HG03442 (cell line): ENCODE results near the gene PEDS1.
"Not testable (repeated sequence)": the region's sequence is repeated elsewhere in the genome, so short reads cannot be mapped to it uniquely, and the experiment has no call there.

Source experiments
- ATAC-seq: cut with Tn5 transposase; IDR thresholded peaks from one replicate; pipeline ENCODE4 v1.9.1; 2021; ENCODE audit warnings: mild to moderate bottlenecking, moderate library complexity; ENCODE audit not compliant: unreplicated experiment

PEDS1 gene

DNA sequence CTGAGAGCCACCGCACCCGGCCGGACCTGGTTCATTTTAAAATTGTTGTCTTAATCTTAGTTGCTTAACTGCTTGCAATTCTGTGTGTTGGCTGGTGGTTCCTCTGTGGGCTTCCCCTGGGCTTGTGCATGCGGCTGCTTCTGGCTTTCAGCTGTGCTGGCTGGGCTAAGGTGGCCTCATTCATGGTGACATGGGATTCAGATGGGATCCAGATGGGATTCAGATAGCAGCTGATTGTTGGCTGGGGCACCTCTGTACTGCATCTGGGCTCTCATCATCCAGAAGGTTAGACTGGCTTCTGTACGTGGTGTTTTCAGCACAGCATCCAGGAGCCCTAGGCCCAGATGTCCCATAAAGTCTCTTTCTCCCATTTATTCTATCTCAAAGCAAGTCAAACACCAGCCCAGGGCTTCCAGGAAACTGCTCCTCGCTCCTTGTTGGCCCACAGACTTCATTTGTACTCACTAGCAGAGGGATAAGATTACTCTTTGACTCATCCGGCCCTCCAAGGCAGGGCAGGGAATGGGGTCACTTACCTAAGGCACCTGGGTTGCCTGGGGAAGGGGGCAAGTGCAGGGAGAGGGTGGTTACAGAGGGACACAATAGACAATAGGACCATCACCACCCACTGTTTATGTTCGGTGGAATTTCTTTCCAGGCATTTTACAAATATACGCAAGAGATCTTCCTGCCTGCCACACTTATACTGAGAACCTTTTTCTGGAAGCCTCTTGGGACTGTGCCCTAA lies 10.2 kb upstream of the PEDS1 start:
- ATAC-seq: no peak

DNA sequence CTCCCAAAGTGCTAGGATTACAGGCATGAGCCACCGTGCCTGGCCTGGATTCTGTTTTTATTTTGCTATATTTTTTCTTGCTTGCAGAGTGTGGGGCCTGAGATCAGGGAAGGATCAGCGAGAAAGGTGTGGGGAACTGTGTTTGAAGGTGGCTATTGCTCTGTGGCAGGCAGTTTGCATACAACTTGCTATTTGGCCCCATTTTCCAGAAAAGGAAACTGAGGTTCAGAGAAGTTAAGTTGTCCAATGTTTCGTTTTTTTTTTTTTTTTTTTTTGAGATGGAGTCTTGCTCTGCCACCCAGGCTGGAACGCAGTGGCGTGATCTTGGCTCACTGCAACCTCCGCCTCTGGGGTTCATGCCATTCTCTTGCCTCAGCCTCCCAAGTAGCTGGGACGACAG lies 8.0 kb upstream of the PEDS1 start:
- not testable (repeated sequence) for ATAC-seq

DNA sequence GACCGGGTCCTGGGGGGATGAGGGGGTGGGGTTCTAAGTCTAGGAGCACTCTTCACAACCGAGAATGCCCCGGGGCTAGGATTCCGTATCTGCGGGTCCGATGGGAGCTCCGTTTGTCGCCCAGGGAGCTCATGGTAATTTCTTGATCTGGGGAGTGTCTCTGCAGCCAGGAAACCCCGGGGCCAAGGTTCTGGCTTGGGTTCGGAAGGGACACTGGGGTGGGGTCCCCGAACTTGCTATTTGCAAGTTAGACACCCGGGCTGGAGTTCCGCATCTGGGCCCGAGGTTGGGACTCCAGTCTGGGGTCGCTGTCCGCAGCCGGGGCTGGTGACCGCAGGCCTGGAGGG lies 397 bp downstream of the PEDS1 start:
- ATAC-seq: no peak

DNA sequence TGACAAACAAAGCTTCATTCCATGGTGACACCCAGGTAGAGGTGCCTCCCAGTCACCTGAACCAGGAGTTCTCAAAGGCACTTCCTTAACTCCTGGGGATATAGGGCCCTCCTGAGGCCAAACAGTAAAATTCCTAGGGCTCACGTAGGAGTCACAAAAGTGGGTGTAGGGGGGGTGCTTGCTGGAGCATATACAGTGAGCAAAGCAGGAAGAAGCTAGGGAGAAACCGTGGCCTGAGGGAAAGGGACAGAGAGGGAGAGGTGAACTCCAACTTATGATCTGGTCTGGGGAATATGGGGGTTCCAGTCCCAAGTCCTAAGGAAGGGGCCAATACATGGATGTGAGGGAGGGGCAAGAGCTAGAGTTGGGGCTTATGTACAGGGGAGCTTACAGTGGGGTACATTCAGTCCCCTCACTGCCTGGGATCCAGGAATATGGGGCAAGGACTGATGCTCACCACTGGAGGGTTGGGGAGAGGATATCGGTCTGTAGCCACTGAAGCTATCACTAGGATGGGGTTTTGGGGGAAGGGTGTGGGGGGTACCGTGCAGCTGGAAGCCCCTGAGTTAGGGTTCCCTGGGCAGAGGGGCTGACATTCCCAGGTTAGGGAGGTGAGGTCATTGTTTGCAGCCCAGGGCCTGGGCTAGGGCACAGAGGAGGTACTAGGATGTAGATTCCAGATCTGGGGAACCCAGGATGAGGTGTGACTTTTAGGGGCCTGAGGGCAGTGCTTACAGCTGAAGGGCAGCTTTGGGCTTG lies 950 bp downstream of the PEDS1 start:
- ATAC-seq: no peak

DNA sequence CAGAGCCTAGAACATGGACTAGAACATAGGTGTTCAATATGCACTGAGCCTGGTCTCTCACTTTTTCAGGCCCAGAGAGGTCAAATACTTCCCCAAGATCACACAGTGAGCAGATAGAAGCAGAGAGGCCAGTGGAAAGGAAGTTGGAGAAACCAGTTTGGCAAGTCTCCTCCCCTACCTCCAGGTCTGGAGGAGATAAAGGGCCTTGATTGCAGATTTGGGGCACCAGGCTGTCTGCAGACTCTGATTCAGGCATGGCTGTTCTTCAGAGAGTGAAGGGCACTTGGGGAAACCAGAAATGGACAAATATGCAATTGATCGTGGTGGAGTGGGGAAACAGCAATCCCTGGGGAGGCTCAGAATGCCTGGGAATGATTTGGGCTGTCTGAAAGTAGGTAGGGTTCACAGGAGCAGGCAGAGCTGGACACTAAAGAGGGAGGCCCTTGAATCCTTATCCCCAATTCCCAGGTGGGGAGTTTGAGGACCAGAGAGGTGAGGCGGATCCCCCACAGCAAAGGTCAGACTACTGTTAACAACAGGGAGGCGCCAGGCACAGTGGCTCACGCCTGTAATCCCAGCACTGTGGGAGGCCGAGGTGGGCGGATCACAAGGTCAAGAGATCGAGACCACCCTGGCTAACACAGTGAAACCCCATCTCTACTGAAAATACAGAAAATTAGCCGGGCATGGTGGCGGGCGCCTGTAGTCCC lies 2.3 kb downstream of the PEDS1 start:
- no peak for ATAC-seq

DNA sequence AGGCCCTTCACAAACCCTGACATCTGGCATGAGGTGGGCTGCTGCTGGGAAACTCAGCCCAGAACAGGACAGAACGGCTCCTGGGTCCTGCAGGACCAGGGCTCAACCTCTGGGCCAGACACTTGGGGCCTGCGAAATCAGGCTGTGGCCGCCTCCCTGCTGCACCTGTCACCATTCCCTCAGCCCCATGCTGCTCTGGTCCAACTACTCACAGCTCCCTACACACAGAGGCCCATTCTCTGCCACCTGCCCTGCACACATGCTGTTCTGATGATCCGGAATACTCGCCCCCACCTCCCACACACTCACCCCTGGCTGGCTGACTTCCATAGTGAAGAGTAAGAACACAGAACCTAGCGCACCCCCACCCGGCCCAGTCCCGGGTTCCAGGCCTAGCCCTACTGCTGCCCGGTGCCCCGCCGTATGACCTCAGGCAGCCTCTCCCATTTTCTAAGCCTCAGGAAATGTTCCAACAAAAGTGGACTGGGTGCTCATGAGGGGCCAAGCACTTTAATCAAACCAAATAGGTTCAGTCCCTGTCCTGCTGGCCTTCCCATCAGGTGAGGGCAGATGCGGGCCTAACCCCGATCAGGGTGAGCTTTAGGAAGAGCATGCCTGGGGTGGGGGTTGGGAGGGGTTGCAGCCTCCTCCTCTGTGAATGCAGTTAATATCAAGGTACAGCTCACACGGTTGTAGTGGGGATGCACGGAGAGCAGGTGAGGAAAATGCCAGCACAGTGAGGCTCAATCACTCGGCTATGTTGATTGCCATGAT lies 3.9 kb downstream of the PEDS1 start:
- ATAC-seq: no peak

DNA sequence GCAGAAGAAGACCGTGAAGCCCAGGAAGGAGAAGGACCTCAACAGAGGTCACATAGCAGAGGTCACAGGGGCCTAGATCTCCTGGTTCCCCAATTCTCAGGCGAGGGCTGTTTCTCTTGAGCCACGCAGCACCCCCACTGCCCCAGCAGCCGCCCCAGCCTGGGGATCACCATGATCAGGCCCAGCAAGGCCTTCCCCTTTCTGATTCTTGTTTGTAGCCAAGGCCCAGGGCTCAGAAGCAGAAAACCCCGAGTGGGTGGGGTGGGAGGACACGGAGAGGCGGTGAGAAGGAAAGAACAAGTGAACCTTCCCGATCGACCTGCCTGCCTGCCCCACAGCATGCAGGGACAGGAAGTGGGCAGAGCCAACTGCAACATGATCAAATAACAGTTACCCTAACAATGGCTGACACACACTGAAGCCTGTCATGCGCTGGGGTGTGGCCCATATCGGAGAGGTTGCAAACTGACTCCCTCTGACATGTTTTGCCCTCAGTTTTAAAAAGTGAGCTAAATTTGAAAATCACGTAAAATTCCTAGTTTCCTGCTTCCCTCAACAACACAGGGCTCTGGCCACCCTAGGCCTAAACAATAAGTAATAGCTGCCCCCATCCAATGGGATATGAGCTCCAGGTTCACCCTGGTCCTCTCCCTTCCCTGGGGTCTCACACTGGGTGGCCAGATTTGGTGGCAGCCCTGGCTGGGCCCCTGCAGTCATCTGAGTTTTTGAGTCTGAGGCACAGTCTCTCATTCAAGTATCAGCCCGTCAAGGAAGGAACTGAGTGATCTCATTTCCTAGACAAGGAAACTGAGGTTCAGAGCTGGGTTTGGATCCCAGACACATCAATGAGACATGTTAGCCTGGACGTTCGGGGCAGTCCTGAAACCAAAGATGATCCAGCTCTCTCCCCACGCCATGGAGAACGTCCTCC lies 6.5 kb downstream of the PEDS1 start:
- ATAC-seq: no peak

DNA sequence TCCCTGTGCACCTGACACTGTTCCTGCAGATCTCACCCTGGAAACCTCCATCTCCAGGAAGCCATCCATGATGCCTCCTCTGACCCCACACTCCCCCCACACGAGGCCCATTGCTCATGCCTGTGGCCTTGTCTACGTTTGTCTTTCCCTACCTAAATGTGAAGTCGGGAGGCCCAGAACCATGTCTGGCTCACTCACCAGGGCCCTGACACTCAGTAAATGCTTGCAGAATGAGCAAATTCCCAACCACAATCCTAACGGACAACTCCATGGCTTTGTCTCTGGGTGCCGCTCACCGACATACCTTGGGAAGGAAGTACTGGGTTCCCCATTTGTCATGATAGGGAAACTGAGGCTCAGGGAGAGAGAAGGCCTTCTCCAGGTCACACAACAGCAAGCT lies 7.3 kb downstream of the PEDS1 start:
- ATAC-seq: no peak

DNA sequence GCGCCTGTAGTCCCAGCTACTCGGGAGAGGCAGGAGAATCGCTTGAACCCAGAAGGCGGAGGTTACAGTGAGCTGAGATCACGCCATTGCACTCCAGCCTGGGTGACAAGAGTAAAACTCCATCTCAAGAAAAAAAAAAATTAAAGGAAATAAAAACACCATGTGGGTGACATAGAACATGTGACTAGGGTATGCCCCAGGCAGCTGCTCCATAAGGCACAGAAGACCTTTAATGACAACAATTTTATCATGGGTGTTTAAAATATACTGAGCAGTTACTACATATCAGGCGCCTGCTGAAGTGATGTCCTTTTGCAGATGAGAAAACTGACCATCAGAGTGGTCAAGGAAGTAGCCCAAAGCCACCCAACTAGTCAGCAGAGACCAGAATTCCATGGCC lies 8.0 kb downstream of the PEDS1 start:
- no peak for ATAC-seq

DNA sequence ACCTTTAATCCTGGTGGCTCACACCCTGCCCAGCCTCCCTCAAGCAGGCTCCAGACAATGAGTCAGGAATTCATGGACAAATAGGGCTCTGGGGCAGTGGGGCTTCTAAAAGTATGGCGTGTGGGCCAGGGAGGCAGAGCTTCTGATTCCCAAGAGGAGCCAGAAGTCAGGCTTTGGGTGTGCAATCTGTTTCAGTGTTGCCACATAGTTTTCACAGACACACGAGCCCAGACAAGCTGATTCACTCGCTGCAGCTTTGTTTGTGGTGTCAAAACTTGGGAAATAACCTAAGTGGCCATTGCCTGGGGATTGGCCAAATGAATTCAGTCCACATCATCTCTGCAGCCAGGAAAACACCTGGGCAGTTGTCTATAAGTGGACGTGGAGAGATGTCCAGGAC lies 9.2 kb downstream of the PEDS1 start:
- no peak for ATAC-seq

DNA sequence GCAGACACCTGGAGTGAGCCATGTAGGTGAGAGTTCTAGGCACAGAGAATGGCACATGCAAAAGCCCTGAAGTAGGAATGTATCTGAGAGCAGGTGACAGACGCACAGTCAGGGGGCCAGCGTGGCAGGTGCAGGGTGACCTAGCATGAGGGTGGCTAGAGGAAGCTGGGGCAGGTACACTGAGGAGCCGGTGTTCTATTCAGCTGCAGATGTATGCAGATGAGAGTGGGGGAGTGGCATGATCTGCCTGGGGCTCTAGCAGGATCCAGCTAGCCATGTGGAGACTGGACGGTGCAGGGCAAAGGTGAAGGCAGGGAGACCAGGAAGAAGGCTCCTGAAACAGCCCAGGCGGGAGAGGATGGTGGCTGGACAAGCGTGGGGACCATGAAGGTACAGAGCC lies 10.7 kb downstream of the PEDS1 start:
- no peak for ATAC-seq

DNA sequence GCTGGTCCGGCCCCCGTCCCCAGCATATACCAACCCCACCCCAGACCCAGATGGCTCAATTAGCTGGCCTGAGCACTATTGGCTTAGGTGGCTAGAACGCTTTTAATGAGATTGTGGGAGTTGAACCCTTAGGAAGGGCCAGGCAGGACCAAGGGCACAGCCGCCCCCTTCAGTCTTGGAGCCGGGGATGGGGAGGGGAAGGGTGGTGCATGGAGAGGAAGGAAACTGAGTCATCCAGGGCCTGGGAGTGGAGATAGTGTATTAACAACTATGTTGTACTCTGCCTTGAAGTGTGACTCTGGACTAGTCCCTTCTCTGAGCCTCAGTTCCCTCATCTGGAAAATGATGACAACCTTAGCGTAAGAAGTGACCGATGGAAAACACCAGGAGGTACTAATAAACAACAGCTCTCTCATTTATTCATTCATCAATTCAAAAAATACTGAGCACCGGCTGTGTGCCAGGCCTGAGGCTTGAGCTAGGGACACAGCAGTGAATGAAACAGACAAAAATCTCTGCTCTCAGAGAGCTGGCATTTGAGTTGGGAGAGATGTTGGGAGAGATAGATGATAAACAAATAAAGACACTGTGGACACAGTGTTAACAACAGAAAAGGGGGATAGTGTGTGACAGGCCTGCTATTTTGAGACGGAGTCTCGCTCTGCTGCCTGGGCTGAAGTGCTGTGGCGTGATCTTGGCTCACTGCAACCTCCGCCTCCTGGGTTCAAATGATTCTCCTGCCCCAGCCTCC lies 11.5 kb downstream of the PEDS1 start:
- no peak for ATAC-seq

DNA sequence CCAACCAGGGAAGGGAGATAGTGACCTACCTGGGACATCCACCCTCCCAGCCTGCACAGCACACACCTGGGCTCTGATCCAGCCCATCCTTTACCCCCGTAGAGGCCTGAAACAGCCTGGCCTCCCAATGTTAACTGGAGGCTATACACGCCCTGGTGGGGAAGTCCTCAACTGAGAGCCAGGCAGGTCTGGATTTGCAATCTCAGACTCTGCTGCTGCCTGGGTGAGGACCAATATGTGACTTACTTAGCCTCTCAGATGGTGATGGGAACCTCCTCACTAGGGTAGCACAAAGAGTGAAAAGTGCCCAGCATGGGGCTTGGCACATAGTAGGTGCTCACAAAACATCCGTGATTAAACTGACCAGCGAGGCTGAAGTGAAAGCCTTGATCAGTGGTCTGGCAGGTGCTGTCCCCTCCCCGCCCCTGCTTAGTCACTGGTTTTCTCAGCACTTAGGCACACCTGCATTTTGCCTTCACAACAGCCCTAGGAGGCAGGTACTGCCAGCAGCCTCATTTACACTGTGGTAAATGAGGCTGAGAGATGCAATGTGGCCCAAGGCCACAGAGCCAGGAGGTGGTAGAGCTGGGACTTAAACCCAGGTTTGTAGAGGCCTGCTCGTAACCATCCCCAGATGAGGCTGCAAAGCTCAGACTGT lies 12.4 kb downstream of the PEDS1 start:
- ATAC-seq: no peak

DNA sequence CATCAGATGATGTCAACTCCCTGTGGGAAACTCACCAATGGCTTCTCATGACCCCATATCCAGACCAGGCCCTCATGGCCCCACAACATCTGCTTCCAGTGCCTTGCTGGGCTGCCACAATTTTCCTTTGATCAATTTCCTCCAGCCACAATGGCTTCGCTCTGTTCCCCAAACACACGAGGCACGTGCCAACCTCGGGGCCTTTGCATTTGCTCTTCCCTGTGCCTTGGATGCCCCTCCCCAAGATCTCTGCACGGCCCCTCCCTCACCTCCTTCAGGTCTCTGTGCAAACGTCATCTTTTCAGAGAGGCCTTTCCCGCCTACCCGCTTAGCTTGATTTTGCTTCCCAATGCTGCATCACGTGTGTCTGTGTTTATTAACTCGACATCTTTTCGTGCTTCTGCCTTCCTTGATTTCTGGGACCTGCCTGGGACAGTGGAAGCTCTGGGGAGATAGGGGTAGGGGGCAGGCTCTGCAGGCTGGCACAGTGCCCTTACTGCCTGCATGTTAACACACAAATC lies 13.1 kb downstream of the PEDS1 start:
- no peak for ATAC-seq

DNA sequence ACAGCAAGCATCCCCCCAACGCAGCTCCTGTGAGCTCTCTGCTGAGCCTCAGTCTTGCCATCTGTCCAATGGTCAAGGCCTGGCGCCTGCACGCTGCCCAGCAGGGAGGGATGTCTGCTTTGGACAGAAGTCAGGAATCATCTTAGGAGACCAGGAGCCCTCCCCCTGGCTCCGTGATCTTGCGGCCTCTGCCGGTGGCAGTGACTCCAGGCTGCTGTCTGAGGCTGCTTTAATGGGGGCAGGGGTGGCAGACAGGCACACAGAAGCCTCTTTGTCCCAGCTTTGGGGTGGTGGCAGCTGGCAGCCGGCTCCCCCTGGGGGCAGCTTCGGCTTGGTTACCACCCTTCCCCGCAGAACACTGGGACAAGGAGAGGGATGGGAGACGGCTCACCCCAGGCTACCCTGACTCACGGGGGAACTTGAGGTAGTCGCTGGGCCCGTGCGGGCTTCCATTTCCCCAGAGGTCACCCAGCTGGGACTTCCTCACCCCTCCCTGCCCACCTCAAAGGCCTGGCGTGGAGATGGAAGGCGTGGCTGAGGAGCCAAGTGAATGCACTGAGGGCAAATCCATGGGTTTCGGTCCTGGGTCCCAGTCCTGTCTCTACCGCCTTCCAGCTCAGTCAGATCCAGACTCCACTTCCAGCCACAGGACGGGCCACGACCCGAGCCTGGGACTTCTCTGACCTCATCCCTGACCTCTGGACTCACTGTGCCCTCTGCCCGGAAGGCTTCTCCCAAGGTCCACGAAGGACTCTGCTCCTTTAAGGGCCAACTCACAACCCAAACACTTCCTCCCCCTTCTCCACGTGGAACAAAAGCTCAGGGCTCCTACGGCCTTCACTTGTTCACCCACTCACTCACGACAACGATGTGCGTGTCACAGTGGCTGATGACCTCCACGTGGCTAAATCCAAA lies 14.8 kb downstream of the PEDS1 start:
- ATAC-seq: no peak

DNA sequence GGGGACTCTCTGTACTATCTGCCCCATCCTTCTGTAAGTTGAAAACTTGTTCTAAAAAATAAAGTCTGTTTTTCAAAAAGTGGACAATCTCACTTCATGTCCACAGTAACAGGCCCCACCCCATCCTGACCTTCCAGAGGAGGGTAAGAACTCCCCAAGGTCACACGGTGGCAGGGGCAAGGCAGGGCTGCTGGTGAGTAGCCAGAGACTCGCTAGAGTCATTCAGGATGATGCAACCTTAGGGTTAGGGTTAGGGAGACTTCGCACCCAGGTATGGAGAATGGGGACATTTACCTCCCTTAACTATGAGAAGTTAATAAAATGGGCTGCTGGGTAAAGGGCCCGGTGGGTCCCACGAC lies 15.4 kb downstream of the PEDS1 start:
- ATAC-seq: no peak

DNA sequence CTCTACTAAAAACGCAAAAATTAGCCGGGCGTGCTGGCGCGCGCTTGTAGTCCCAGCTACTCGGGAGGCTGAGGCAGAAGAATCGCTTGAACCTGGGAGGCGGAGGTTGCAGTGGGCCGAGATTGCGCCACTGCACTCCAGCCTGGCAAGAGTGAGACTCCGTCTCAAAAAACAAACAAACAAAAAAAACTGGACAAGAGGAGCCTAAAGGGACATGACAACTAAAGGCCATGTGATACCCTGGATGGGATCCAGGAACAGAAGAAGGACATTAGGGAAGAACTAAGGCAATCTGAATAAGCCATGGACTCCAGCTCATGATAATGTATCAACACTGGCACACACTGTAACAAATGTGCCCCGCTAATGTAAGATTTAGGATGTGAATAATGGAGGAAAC lies 15.8 kb downstream of the PEDS1 start:
- not testable (repeated sequence) for ATAC-seq
